HEK293 (cell line): ENCODE measurements around the gene STUB1.

Source experiments
- GLI2 ChIP-seq: fragments of 450-650 bp; formaldehyde crosslinking; IDR thresholded peaks from 2 replicates; pipeline ENCODE4; 2017; ENCODE audit warnings: missing biosample characterization, missing genetic modification characterization, low read depth, borderline replicate concordance
- KLF1 ChIP-seq: fragments of 450-650 bp; formaldehyde crosslinking; IDR thresholded peaks from 2 replicates; pipeline ENCODE4 v1.5.1; 2016; ENCODE audit warnings: missing biosample characterization, missing genetic modification characterization
- KLF8 ChIP-seq: fragments of 450-650 bp; formaldehyde crosslinking; IDR thresholded peaks from 2 replicates; pipeline ENCODE4 v1.5.1; 2016; ENCODE audit warnings: missing biosample characterization, missing genetic modification characterization
- MEIS1 ChIP-seq: sonication (generic); formaldehyde crosslinking; IDR thresholded peaks from 2 replicates; pipeline ENCODE4 v1.8.1; 2022; ENCODE audit warnings: missing genetic modification reagents, mild to moderate bottlenecking, borderline replicate concordance
- RBAK ChIP-seq: fragments of 450-650 bp; formaldehyde crosslinking; IDR thresholded peaks from 2 replicates; pipeline ENCODE4 v1.5.1; 2016; ENCODE audit warnings: missing biosample characterization, missing genetic modification characterization
- SP7 ChIP-seq: fragments of 450-650 bp; formaldehyde crosslinking; IDR thresholded peaks from 2 replicates; pipeline ENCODE4 v1.5.1; 2016; ENCODE audit warnings: missing biosample characterization, missing genetic modification characterization
- ZBTB10 ChIP-seq: fragments of 450-650 bp; formaldehyde crosslinking; IDR thresholded peaks from 2 replicates; pipeline ENCODE4 v1.5.1; 2016; ENCODE audit warnings: missing biosample characterization, missing genetic modification characterization
- ZBTB8A ChIP-seq: fragments of 450-650 bp; formaldehyde crosslinking; IDR thresholded peaks from 2 replicates; pipeline ENCODE4 v1.5.1; 2016; ENCODE audit warnings: missing biosample characterization, missing genetic modification characterization
- ZNF138 ChIP-seq: fragments of 450-650 bp; formaldehyde crosslinking; IDR thresholded peaks from 2 replicates; pipeline ENCODE4 v1.5.1; 2016; ENCODE audit warnings: missing biosample characterization, missing genetic modification characterization, borderline replicate concordance
- ZNF184 ChIP-seq: fragments of 450-650 bp; IDR thresholded peaks from 2 replicates; pipeline ENCODE4 v1.5.1; 2018; ENCODE audit warnings: missing biosample characterization, mild to moderate bottlenecking, missing genetic modification characterization
- ZNF2 ChIP-seq: fragments of 450-650 bp; formaldehyde crosslinking; IDR thresholded peaks from 2 replicates; pipeline ENCODE4 v1.5.1; 2016; ENCODE audit warnings: missing biosample characterization, missing genetic modification characterization
- ZNF266 ChIP-seq: fragments of 450-650 bp; formaldehyde crosslinking; IDR thresholded peaks from 2 replicates; pipeline ENCODE4 v1.5.1; 2016; ENCODE audit warnings: missing biosample characterization, missing genetic modification characterization, low read depth
- ZNF335 ChIP-seq: fragments of 450-650 bp; formaldehyde crosslinking; conservative IDR thresholded peaks from 2 replicates; pipeline ENCODE4 v1.5.1; 2016; ENCODE audit warnings: missing biosample characterization, missing genetic modification characterization
- ZNF354C ChIP-seq: fragments of 450-650 bp; formaldehyde crosslinking; IDR thresholded peaks from 2 replicates; pipeline ENCODE4 v1.5.1; 2016; ENCODE audit warnings: missing biosample characterization, missing genetic modification characterization, low read depth, borderline replicate concordance
- ZNF48 ChIP-seq: fragments of 450-650 bp; formaldehyde crosslinking; IDR thresholded peaks from 2 replicates; pipeline ENCODE4 v1.5.1; 2016; ENCODE audit warnings: missing biosample characterization, missing genetic modification characterization
- ZNF585B ChIP-seq: fragments of 450-650 bp; formaldehyde crosslinking; IDR thresholded peaks from 2 replicates; pipeline ENCODE4 v1.5.1; 2016; ENCODE audit warnings: missing biosample characterization, missing genetic modification characterization
- ZNF610 ChIP-seq: fragments of 450-650 bp; formaldehyde crosslinking; IDR thresholded peaks from 2 replicates; pipeline ENCODE4 v1.5.1; 2016; ENCODE audit warnings: missing biosample characterization, missing genetic modification characterization, borderline replicate concordance
- ZNF621 ChIP-seq: fragments of 450-650 bp; formaldehyde crosslinking; IDR thresholded peaks from 2 replicates; pipeline ENCODE4 v1.5.1; 2017; ENCODE audit warnings: missing biosample characterization, missing genetic modification characterization
- ZNF701 ChIP-seq: fragments of 450-650 bp; formaldehyde crosslinking; IDR thresholded peaks from 2 replicates; pipeline ENCODE4 v1.5.1; 2016; ENCODE audit warnings: missing biosample characterization, missing genetic modification characterization
- TF ChIP-seq, protein P1 (sequence below): fragments of 450-650 bp; formaldehyde crosslinking; IDR thresholded peaks from 2 replicates; pipeline ENCODE4 v1.5.0; 2017; ENCODE audit warnings: missing biosample characterization, missing genetic modification characterization, borderline replicate concordance
- TF ChIP-seq, protein P2 (sequence below): fragments of 450-650 bp; formaldehyde crosslinking; optimal IDR thresholded peaks from 2 replicates; pipeline ENCODE3; 2016; ENCODE audit warnings: missing biosample characterization, mild to moderate bottlenecking, missing genetic modification characterization
- TF ChIP-seq, protein P3 (sequence below): fragments of 450-650 bp; formaldehyde crosslinking; IDR thresholded peaks from 2 replicates; pipeline ENCODE4 v1.5.1; 2017; ENCODE audit warnings: missing biosample characterization, missing genetic modification characterization
- TF ChIP-seq, protein P4 (sequence below): fragments of 450-650 bp; formaldehyde crosslinking; IDR thresholded peaks from 2 replicates; pipeline ENCODE4 v1.5.1; 2016; ENCODE audit warnings: missing biosample characterization, missing genetic modification characterization
- TF ChIP-seq, protein P5 (sequence below): fragments of 450-650 bp; formaldehyde crosslinking; IDR thresholded peaks from 2 replicates; pipeline ENCODE4 v1.5.1; 2017; ENCODE audit warnings: missing biosample characterization, mild to moderate bottlenecking, missing genetic modification characterization, moderate library complexity
- TF ChIP-seq, protein P6 (sequence below): fragments of 450-650 bp; formaldehyde crosslinking; IDR thresholded peaks from 2 replicates; pipeline ENCODE4 v1.5.1; 2016; ENCODE audit warnings: missing biosample characterization, missing genetic modification characterization

The STUB1 gene

GRCh38 chr16:641326-642188 is 38.7 kb upstream of the STUB1 start, which contains the start of gene MCRIP2 (continued):
- TF ChIP-seq ZBTB10 (no peak), KLF1 (tag by site-specific recombination) (peak; percentile 63), GLI2 (tag by site-specific recombination) (no peak), ZNF184 (tag by site-specific recombination) (no peak), ZNF335 (tag by site-specific recombination) (peak; percentile 79), ZNF48 (tag by site-specific recombination) (no peak), ZNF585B (tag by site-specific recombination) (no peak), ZNF138 (tag by site-specific recombination) (no peak), ZNF701 (no peak), ZBTB8A (peak; percentile 92), KLF8 (tag by site-specific recombination) (peak; percentile 20; the same call in 1 of the 2 replicates), ZNF610 (tag by site-specific recombination) (no peak), ZNF2 (no peak), ZNF621 (tag by site-specific recombination) (no peak), ZNF354C (tag by site-specific recombination) (no peak), ZNF266 (tag by site-specific recombination) (no peak), MEIS1 (CRISPR knock-in tag) (no peak), RBAK (tag by site-specific recombination) (no peak), SP7 (tag by site-specific recombination) (peak; percentile 35; the same call in 1 of the 2 replicates)
- TF ChIP-seq, protein P1, sequence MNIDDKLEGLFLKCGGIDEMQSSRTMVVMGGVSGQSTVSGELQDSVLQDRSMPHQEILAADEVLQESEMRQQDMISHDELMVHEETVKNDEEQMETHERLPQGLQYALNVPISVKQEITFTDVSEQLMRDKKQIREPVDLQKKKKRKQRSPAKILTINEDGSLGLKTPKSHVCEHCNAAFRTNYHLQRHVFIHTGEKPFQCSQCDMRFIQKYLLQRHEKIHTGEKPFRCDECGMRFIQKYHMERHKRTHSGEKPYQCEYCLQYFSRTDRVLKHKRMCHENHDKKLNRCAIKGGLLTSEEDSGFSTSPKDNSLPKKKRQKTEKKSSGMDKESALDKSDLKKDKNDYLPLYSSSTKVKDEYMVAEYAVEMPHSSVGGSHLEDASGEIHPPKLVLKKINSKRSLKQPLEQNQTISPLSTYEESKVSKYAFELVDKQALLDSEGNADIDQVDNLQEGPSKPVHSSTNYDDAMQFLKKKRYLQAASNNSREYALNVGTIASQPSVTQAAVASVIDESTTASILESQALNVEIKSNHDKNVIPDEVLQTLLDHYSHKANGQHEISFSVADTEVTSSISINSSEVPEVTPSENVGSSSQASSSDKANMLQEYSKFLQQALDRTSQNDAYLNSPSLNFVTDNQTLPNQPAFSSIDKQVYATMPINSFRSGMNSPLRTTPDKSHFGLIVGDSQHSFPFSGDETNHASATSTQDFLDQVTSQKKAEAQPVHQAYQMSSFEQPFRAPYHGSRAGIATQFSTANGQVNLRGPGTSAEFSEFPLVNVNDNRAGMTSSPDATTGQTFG (tag by site-specific recombination) = no peak
- TF ChIP-seq, protein P2, sequence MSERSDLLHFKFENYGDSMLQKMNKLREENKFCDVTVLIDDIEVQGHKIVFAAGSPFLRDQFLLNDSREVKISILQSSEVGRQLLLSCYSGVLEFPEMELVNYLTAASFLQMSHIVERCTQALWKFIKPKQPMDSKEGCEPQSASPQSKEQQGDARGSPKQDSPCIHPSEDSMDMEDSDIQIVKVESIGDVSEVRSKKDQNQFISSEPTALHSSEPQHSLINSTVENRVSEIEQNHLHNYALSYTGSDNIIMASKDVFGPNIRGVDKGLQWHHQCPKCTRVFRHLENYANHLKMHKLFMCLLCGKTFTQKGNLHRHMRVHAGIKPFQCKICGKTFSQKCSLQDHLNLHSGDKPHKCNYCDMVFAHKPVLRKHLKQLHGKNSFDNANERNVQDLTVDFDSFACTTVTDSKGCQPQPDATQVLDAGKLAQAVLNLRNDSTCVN = peak; percentile 41
- TF ChIP-seq, protein P3, sequence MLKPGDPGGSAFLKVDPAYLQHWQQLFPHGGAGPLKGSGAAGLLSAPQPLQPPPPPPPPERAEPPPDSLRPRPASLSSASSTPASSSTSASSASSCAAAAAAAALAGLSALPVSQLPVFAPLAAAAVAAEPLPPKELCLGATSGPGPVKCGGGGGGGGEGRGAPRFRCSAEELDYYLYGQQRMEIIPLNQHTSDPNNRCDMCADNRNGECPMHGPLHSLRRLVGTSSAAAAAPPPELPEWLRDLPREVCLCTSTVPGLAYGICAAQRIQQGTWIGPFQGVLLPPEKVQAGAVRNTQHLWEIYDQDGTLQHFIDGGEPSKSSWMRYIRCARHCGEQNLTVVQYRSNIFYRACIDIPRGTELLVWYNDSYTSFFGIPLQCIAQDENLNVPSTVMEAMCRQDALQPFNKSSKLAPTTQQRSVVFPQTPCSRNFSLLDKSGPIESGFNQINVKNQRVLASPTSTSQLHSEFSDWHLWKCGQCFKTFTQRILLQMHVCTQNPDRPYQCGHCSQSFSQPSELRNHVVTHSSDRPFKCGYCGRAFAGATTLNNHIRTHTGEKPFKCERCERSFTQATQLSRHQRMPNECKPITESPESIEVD (tag by site-specific recombination) = no peak
- TF ChIP-seq, protein P4, sequence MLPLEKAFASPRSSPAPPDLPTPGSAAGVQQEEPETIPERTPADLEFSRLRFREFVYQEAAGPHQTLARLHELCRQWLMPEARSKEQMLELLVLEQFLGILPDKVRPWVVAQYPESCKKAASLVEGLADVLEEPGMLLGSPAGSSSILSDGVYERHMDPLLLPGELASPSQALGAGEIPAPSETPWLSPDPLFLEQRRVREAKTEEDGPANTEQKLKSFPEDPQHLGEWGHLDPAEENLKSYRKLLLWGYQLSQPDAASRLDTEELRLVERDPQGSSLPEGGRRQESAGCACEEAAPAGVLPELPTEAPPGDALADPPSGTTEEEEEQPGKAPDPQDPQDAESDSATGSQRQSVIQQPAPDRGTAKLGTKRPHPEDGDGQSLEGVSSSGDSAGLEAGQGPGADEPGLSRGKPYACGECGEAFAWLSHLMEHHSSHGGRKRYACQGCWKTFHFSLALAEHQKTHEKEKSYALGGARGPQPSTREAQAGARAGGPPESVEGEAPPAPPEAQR (tag by site-specific recombination) = no peak
- TF ChIP-seq, protein P5, sequence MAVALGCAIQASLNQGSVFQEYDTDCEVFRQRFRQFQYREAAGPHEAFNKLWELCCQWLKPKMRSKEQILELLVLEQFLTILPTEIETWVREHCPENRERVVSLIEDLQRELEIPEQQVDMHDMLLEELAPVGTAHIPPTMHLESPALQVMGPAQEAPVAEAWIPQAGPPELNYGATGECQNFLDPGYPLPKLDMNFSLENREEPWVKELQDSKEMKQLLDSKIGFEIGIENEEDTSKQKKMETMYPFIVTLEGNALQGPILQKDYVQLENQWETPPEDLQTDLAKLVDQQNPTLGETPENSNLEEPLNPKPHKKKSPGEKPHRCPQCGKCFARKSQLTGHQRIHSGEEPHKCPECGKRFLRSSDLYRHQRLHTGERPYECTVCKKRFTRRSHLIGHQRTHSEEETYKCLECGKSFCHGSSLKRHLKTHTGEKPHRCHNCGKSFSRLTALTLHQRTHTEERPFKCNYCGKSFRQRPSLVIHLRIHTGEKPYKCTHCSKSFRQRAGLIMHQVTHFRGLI (tag by site-specific recombination) = no peak
- TF ChIP-seq, protein P6, sequence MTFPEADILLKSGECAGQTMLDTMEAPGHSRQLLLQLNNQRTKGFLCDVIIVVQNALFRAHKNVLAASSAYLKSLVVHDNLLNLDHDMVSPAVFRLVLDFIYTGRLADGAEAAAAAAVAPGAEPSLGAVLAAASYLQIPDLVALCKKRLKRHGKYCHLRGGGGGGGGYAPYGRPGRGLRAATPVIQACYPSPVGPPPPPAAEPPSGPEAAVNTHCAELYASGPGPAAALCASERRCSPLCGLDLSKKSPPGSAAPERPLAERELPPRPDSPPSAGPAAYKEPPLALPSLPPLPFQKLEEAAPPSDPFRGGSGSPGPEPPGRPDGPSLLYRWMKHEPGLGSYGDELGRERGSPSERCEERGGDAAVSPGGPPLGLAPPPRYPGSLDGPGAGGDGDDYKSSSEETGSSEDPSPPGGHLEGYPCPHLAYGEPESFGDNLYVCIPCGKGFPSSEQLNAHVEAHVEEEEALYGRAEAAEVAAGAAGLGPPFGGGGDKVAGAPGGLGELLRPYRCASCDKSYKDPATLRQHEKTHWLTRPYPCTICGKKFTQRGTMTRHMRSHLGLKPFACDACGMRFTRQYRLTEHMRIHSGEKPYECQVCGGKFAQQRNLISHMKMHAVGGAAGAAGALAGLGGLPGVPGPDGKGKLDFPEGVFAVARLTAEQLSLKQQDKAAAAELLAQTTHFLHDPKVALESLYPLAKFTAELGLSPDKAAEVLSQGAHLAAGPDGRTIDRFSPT = 0 out of 2 replicates have a peak, but pooled peaks have one; percentile 52
